ENCODE measurements around the gene KCNIP2.

- TF ChIP-seq, protein P1, sequence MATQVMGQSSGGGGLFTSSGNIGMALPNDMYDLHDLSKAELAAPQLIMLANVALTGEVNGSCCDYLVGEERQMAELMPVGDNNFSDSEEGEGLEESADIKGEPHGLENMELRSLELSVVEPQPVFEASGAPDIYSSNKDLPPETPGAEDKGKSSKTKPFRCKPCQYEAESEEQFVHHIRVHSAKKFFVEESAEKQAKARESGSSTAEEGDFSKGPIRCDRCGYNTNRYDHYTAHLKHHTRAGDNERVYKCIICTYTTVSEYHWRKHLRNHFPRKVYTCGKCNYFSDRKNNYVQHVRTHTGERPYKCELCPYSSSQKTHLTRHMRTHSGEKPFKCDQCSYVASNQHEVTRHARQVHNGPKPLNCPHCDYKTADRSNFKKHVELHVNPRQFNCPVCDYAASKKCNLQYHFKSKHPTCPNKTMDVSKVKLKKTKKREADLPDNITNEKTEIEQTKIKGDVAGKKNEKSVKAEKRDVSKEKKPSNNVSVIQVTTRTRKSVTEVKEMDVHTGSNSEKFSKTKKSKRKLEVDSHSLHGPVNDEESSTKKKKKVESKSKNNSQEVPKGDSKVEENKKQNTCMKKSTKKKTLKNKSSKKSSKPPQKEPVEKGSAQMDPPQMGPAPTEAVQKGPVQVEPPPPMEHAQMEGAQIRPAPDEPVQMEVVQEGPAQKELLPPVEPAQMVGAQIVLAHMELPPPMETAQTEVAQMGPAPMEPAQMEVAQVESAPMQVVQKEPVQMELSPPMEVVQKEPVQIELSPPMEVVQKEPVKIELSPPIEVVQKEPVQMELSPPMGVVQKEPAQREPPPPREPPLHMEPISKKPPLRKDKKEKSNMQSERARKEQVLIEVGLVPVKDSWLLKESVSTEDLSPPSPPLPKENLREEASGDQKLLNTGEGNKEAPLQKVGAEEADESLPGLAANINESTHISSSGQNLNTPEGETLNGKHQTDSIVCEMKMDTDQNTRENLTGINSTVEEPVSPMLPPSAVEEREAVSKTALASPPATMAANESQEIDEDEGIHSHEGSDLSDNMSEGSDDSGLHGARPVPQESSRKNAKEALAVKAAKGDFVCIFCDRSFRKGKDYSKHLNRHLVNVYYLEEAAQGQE (IDR thresholded peaks at IDR 0.05; ENCODE audit: low read depth) = no peak
- TF ChIP-seq CTCF (IDR thresholded peaks at IDR 0.05 in 2 of 3, conservative IDR thresholded peaks at IDR 0.05 in 1 of 3; ENCODE audit: borderline replicate concordance in 1 of 3, insufficient read depth in 1 of 3, low read depth in 2 of 3, low read length in 2 of 3) (no peak), EZH2 (IDR thresholded peaks at IDR 0.05) (no peak)
Measured at GRCh38 chr10:101858723-101859500, 15.3 kb upstream of the KCNIP2 start.

Data from HCT116 (cell line).